ENCODE data around the gene SERPINE1.

DNA sequence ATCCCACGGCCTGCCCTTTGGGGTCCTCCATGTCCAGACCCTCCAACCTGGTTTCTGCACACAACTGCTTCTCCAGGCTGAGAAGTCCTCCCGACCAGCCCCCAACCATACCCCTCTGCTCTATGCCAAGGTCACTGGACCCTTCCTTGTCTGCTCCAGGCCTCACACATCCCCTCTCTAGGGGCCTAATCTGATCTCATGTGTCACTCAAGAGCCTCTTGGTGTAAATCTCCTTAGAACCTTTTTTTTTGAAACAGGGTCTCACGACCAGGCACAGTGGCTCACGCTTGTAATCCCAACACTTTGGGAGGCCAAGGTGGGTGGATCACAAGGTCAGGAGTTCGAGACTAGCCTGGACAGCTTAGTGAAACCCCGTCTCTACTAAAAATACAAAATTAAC, 17.5 kb upstream of the SERPINE1 start:
- TF ChIP-seq JUND (IDR thresholded peaks at IDR 0.05) = no peak
- TF ChIP-seq ZNF274 (IDR thresholded peaks at IDR 0.05; ENCODE audit: low read depth, low read length) = no peak
- no peak for TF ChIP-seq FOSL1 (IDR thresholded peaks at IDR 0.05; ENCODE audit: low read depth)
- TF ChIP-seq, protein P1, sequence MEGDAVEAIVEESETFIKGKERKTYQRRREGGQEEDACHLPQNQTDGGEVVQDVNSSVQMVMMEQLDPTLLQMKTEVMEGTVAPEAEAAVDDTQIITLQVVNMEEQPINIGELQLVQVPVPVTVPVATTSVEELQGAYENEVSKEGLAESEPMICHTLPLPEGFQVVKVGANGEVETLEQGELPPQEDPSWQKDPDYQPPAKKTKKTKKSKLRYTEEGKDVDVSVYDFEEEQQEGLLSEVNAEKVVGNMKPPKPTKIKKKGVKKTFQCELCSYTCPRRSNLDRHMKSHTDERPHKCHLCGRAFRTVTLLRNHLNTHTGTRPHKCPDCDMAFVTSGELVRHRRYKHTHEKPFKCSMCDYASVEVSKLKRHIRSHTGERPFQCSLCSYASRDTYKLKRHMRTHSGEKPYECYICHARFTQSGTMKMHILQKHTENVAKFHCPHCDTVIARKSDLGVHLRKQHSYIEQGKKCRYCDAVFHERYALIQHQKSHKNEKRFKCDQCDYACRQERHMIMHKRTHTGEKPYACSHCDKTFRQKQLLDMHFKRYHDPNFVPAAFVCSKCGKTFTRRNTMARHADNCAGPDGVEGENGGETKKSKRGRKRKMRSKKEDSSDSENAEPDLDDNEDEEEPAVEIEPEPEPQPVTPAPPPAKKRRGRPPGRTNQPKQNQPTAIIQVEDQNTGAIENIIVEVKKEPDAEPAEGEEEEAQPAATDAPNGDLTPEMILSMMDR (IDR thresholded peaks at IDR 0.05 in 2 of 3, conservative IDR thresholded peaks at IDR 0.05 in 1 of 3; ENCODE audit: borderline replicate concordance in 1 of 3, insufficient read depth in 1 of 3, low read depth in 2 of 3, low read length in 2 of 3) = no peak
- no peak for TF ChIP-seq POLR2AphosphoS5 (IDR thresholded peaks at IDR 0.05; ENCODE audit: low read depth, low read length)
- TF ChIP-seq POLR2A (IDR thresholded peaks at IDR 0.05; ENCODE audit: borderline replicate concordance, extremely low read depth, insufficient read depth, insufficient read length) = no peak
- TF ChIP-seq, protein P2, sequence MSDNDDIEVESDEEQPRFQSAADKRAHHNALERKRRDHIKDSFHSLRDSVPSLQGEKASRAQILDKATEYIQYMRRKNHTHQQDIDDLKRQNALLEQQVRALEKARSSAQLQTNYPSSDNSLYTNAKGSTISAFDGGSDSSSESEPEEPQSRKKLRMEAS (IDR thresholded peaks at IDR 0.05) = no peak
- TF ChIP-seq EZH2 (IDR thresholded peaks at IDR 0.05) = no peak
- no peak for TF ChIP-seq YY1 (IDR thresholded peaks at IDR 0.05; ENCODE audit: extremely low read depth, insufficient replicate concordance, low read depth, low read length)
- no peak for TF ChIP-seq EZH2phosphoT487 (IDR thresholded peaks at IDR 0.05; ENCODE audit: borderline replicate concordance)
